NCI-H2029 treated with DMSO at 0.1 percent for 48 hours (cell line): ENCODE data around the gene DBN1.

ENCODE experiments used
- DNase-seq: peaks from one replicate; lab custom pipeline; 2025; lab: John Stamatoyannopoulos, UW

Gene DBN1

DNA sequence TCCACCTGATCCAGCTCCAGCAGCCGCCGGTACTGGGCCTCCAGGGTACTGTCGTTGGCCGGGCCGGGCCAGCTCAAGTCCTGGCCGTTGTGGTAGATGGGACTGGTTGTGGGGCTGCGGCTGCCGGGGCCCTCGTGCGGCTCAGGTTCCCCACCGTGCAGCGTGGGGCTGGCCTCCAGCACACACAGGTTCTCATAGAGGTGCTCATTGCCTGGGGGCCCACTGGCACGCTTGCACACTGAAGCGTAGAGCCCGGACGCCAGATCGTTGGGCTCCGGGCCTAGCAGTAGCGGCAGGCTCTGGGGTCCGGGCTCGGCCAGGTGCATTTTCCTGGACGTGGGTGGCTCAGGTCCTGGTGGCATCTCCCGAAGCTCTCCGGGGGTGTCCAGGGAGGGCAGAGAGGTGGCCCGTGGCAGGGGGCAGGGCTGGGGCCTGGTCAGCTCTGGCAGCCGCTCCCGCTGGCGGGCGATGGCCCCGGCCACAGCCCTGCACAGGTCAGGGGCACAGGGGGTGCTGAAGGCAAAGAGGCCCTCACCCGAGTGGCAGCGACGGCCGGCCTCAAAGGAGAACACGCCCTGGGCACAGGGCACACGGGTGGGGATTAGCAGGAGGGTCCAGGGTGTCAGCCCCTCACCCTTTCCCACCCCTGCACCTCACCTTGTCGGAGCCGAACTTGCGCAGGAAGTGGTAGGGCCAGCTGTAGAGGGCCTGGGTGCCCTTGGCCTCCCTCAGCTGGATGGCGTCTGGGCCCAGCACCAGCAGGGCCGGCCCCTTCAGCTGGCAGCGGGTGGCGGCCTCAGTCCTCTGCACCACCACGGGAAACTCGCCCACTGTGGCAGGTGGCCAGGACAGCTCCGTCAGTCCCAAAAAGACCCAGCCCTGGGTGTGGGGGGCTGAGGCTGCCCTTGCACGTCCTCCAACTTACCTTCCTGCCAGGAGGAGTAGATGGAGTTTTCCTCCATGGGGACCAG lies 30.9 kb upstream of the DBN1 start:
- DNase-seq = no peak

DNA sequence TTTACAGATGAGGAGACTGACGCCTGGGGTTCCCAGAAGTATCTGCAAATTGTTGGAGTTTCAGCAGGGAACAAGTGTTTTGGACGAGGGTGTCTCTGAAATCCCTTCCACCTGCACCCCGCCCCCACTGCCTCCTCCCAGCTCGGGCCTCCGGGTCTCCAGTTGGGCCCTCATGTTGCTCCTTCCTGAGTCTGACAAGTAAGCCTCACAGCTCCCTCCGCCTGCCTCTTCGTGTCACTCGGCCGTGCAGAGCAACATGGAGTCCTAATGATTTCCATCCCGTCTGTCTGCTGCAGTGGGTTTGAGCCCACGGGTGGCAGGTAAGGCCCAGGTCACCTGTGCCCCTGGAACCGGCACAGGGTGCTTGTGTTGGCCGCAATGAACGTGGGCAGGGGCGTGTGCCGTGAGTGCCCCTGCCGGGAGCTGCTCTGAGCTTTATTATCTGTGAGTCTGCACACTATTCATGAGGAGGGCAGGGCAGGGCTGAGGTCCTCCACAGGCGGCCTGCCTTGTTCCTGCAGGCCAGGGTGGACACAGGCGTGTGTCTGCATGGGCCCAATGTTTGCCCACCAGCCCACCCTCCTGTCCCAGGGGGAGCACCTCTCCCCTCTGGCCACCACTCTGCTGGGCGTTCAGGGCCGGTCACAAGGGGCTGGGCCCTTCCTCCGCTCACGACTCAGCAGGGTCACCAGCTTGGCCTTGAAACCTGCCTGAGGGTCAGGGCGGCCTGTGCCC lies 30.1 kb upstream of the DBN1 start:
- no peak for DNase-seq

DNA sequence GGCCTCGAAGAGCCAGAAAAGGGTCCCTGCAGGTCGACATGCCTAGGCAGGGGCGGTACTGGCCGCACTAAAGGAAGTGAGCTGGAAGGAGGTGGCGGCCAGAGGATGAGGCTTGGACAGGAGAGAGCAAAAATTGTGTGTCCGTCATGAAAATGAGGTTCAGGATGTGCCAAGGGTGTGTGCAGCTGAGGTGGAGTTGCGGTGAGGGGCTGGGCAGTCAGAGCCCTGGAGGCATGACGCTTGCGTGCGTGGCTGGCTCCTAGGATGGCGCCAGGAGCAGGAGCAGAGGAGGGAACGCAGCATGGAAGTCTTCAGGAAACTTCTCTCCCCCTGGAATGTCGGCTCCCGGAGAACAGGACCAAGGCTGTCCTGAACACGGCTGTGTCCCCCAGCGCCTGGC lies 29.5 kb upstream of the DBN1 start:
- no peak for DNase-seq

GRCh38 chr5:177501874-177502678 lies 28.6 kb upstream of the DBN1 start:
- no peak for DNase-seq

- DNase-seq = peak; percentile 56
Observed at GRCh38 chr5:177500685-177501522, 27.5 kb upstream of the DBN1 start.

GRCh38 chr5:177499842-177500241 lies 26.4 kb upstream of the DBN1 start:
- no peak for DNase-seq

- no peak for DNase-seq
Observed at GRCh38 chr5:177498013-177498787, 24.8 kb upstream of the DBN1 start.

DNA sequence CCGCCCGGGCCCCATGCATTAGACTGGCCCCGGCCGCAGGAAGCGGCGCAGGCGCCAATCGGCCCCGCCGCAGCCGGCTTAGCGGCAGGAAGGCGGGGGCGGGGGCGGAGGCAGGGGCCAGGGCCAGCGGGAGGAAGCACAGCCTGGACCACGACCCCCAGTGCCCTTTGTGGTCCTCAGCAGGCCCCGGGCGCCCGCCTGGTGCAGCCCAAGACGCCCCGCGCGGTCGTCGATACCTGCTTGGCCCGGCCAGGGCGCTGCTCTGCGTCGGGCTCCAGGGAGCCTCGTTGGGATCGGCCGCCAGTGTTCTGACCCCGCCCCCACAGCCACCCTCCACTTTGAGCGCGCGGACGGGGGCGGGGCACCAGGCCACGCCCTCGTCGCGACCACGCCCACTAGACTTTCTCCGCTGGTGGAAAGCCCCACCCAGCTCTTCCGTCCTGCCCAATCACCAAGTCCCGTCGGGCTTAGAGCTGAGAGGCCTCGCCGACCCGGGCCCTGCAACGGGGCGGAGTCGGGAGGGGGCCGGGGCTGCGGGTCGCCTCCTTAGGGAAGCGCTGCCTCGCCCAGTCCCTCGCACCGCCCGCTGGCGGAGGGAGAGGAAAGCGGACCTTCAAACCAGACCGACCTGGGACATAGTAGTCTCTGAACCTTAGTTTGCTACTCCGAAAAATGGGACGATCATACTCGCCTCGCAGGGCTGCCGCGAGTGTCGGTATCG lies 24.0 kb upstream of the DBN1 start, which contains the start of gene PDLIM7:
TSS of gene PDLIM7 (minus strand) at position 313 of the 721 bp plus-strand sequence. CDS start 1,092 bp downstream, outside the sequence.
- DNase-seq = peak; percentile 86

GRCh38 chr5:177496727-177497291 lies 23.4 kb upstream of the DBN1 start:
- no peak for DNase-seq

GRCh38 chr5:177496070-177496726 lies 22.8 kb upstream of the DBN1 start:
- no peak for DNase-seq

- no peak for DNase-seq
Observed at GRCh38 chr5:177495243-177496060, 22.0 kb upstream of the DBN1 start.

- no peak for DNase-seq
Observed at GRCh38 chr5:177494346-177495195, 21.1 kb upstream of the DBN1 start.

DNA sequence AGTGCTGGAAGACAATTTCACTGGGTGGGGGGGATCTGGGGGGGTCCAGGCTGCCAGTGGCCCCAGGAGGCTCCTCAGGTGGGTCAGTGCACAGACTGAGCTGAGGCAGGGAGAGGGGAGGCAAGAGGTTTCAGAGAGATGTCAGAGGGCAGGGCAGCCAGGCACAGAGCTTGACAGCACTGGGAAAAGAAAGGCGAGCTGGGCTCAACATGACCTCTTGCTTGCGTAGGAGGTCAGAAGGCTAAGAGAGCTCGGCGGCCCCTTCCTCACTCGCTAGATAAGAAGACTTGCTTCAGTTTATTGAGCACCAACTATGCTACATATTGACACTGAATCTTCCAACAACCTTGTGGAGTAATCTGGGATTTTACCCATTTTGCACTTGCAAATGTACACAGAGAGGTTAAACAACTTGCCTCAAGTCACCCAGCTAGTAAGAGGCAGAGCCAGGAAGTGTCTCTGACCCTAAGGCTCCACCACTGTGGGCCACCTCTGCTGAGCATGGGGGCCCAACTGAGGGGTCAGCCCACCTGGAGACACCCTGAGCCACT lies 20.4 kb upstream of the DBN1 start:
- no peak for DNase-seq

GRCh38 chr5:177492841-177493240 lies 19.4 kb upstream of the DBN1 start:
- no peak for DNase-seq

GRCh38 chr5:177491983-177492746 lies 18.7 kb upstream of the DBN1 start:
- no peak for DNase-seq

DNA sequence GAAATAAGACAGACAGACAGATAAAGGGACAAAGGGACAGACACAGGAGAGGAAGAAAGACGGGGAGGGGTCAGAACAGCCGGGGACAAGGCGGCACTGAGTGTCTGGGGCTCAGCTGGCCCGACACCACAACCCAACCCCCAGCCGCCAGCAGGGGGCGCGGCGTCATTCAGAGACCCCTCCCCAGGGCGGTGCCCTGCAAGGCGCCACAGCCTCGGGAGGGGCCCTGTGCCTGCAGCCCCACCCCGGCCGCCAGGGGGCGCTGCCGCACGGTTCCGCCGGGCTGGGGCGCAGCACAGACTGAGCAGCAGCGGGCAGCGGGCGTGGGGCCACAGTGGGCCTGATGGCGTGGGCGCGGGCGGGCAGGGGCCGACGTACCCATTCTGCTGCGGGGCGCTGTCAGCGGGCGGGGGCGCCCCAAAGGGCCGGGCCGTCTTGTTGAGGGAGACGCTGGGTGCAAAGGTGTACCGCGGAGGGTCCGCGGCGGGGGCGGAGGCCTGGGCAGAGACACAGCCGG lies 18.1 kb upstream of the DBN1 start:
- DNase-seq = no peak
